Measurements from ENCODE around the gene PHF12.

GRCh38 chr17:28950752-28951427, 428 bp downstream of the PHF12 start:
- no peak for TF ChIP-seq ZNF274 (IDR thresholded peaks at IDR 0.05; ENCODE audit: low read depth, low read length)
- no peak for TF ChIP-seq SUZ12 (IDR thresholded peaks at IDR 0.05; ENCODE audit: extremely low read depth, insufficient read depth, insufficient read length)
- no peak for TF ChIP-seq YY1 (IDR thresholded peaks at IDR 0.05; ENCODE audit: insufficient read depth, insufficient read length)
